Measurements from ENCODE around the gene TMEM244. TPM values are rescaled to one million over a fixed set of nuclear protein-coding genes. Genes with fewer than 3 reads are reported as not detected.

The TMEM244 gene
- total and polyA plus RNA-seq, 2 of the 13 experiments (the other 11 are each of a cell fraction or from before 2014, with no cell fraction given), result not detected

- Histone ChIP-seq H2AFZ (ENCODE audit: low read length) (no peak overlapping the region), H3K4me1 (ENCODE audit: insufficient read depth, low read length) (no peaks in the 10 kb centered on the region), H3K9ac (ENCODE audit: insufficient read depth, low read depth, low read length) (no peak overlapping the region), H3K79me2 (ENCODE audit: insufficient read depth, low read length) (no peaks in the 10 kb centered on the region), H3K4me2 (ENCODE audit: low read depth, low read length) (no peak overlapping the region), H3K4me3 (replicated peaks in 1 of 3; ENCODE audit: insufficient read depth in 1 of 3, low read depth in 2 of 3, low read length in 3 of 3) (no peak overlapping the region), H3K36me3 (replicated peaks in 1 of 2; ENCODE audit: control insufficient read depth in 1 of 2, insufficient read depth in 2 of 2, low read length in 2 of 2) (no peaks in the 10 kb centered on the region), H3K27ac (ENCODE audit: extremely low read length, insufficient read depth, low read length) (no peak overlapping the region), H4K20me1 (ENCODE audit: insufficient read depth, low read length) (no peaks in the 10 kb centered on the region), H3K27me3 (ENCODE audit: control insufficient read depth in 1 of 2, insufficient read depth in 2 of 2, low read length in 2 of 2) (peaks cover 0 to 3% of the 10 kb centered on the region in 2 experiments; a peak in 1 of 5 replicates), H3K9me3 (ENCODE audit: low read length) (no peaks in the 10 kb centered on the region)
- in situ Hi-C loops (cut with HindIII; ENCODE audit: extremely low pct_ligation_motif_present, low pct_unique_long_range_greater_than_20kb) (no loop called here), intact Hi-C loops (cut with micrococcal nuclease; ENCODE audit: unreplicated experiment) (no loop called here)
- no peak for FAIRE-seq
- TF ChIP-seq SMARCE1 (IDR thresholded peaks at IDR 0.05; ENCODE audit: borderline replicate concordance), result no peak
- no peak for TF ChIP-seq SOX13 (IDR thresholded peaks at IDR 0.05)
- TF ChIP-seq SOX13 (CRISPR knock-in tag; conservative IDR thresholded peaks at IDR 0.05 in 1 of 2, IDR thresholded peaks at IDR 0.05 in 1 of 2), result no peak
- TF ChIP-seq LBX2 (CRISPR knock-in tag; IDR thresholded peaks at IDR 0.05; ENCODE audit: borderline replicate concordance), result no peak
- TF ChIP-seq RELA (CRISPR knock-in tag; IDR thresholded peaks at IDR 0.05), result no peak
- TF ChIP-seq TFE3 (CRISPR knock-in tag; IDR thresholded peaks at IDR 0.05), result no peak
- TF ChIP-seq ZFP91 (CRISPR knock-in tag; IDR thresholded peaks at IDR 0.05; ENCODE audit: borderline replicate concordance), result no peak
- no peak for TF ChIP-seq ZNF788 (CRISPR knock-in tag; IDR thresholded peaks at IDR 0.05; ENCODE audit: borderline replicate concordance)
- no peak for TF ChIP-seq RBFOX2 (IDR thresholded peaks at IDR 0.05; ENCODE audit: low read depth, low read length)
- TF ChIP-seq ZBTB46 (CRISPR knock-in tag; IDR thresholded peaks at IDR 0.05; ENCODE audit: borderline replicate concordance), result no peak
- no peak for TF ChIP-seq ZNF883 (CRISPR knock-in tag; IDR thresholded peaks at IDR 0.05; ENCODE audit: not compliant biosample characterization)
- no peak for TF ChIP-seq ZNF138 (CRISPR knock-in tag; IDR thresholded peaks at IDR 0.05; ENCODE audit: low read depth)
- TF ChIP-seq RCOR2 (CRISPR knock-in tag; IDR thresholded peaks at IDR 0.05), result no peak
- no peak for TF ChIP-seq TARDBP (CRISPR knock-in tag; IDR thresholded peaks at IDR 0.05)
- TF ChIP-seq ATF7 (IDR thresholded peaks at IDR 0.05), result no peak
- no peak for TF ChIP-seq ATF7 (CRISPR knock-in tag; IDR thresholded peaks at IDR 0.05)
- TF ChIP-seq FOXA3 (CRISPR knock-in tag; IDR thresholded peaks at IDR 0.05), result no peak
- TF ChIP-seq CREB1 (IDR thresholded peaks at IDR 0.05), result no peak
- no peak for TF ChIP-seq CREB1 (CRISPR knock-in tag; IDR thresholded peaks at IDR 0.05)
- TF ChIP-seq REL (CRISPR knock-in tag; conservative IDR thresholded peaks at IDR 0.05), result no peak
- CTCF ChIA-PET (ENCODE audit: low intra/inter-chr PET ratio, low total read pairs), result no interaction called here
- ATAC-seq, result no peak
- DNase-seq (ENCODE audit: low spot score), result no peak
- BruUV-seq (replicated peaks), result no TSS peak
- WGBS (ENCODE audit: low lambda C conversion rate), result 4% methylated on average over 2 of the region's 2 CpGs
- POLR2A ChIA-PET, result no interaction called here
Measured at GRCh38 chr6:129866688-129867087, 5.6 kb upstream of the TMEM244 start.
